ENCODE measurements around the gene SCFD2. TPM values are rescaled to one million over a fixed set of nuclear protein-coding genes. Genes with fewer than 3 reads are reported as not detected.
"Not testable (repeated sequence)": the region's sequence is repeated elsewhere in the genome, so short reads cannot be mapped to it uniquely, and the experiment has no call there.

SCFD2 gene
- total RNA-seq, 2 donors from 2014 or later: 20.3 to 27.4 TPM

- H3K9me3 ChIP-seq: no peaks in the 10 kb centered on the region
- no peaks in the 10 kb centered on the region for H3K27me3 ChIP-seq (replicated peaks; ENCODE audit: insufficient read depth)
- ATAC-seq (ENCODE audit: insufficient number of reproducible peaks, low FRiP score, low read depth) (no peak), DNase-seq (ENCODE audit: low spot score) (no peak)
- H3K4me1 ChIP-seq (ENCODE audit: control insufficient read depth in 1 of 2, low read depth in 2 of 2): peaks cover 34 to 47% of the 10 kb centered on the region in 2 donors
- H3K4me3 ChIP-seq: no peak overlapping the region
- TF ChIP-seq, protein P1, sequence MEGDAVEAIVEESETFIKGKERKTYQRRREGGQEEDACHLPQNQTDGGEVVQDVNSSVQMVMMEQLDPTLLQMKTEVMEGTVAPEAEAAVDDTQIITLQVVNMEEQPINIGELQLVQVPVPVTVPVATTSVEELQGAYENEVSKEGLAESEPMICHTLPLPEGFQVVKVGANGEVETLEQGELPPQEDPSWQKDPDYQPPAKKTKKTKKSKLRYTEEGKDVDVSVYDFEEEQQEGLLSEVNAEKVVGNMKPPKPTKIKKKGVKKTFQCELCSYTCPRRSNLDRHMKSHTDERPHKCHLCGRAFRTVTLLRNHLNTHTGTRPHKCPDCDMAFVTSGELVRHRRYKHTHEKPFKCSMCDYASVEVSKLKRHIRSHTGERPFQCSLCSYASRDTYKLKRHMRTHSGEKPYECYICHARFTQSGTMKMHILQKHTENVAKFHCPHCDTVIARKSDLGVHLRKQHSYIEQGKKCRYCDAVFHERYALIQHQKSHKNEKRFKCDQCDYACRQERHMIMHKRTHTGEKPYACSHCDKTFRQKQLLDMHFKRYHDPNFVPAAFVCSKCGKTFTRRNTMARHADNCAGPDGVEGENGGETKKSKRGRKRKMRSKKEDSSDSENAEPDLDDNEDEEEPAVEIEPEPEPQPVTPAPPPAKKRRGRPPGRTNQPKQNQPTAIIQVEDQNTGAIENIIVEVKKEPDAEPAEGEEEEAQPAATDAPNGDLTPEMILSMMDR (IDR thresholded peaks at IDR 0.05): no peak
- H3K36me3 ChIP-seq: no peaks in the 10 kb centered on the region
- H3K27ac ChIP-seq: no peak overlapping the region
These were observed 371.3 kb downstream of the SCFD2 start for GRCh38 chr4:52994567-52994966.

GRCh38 chr4:52993771-52994170, 372.1 kb downstream of the SCFD2 start:
- DNase-seq (ENCODE audit: low spot score) (no peak), ATAC-seq (ENCODE audit: insufficient number of reproducible peaks, low FRiP score, low read depth) (no peak)
- no peak overlapping the region for H3K4me3 ChIP-seq
- H3K4me1 ChIP-seq (ENCODE audit: control insufficient read depth in 1 of 2, low read depth in 2 of 2): peaks cover 34 to 47% of the 10 kb centered on the region in 2 donors
- H3K36me3 ChIP-seq: no peaks in the 10 kb centered on the region
- H3K9me3 ChIP-seq: no peaks in the 10 kb centered on the region
- TF ChIP-seq, protein P1 (IDR thresholded peaks at IDR 0.05): no peak
- no peaks in the 10 kb centered on the region for H3K27me3 ChIP-seq (replicated peaks; ENCODE audit: insufficient read depth)
- H3K27ac ChIP-seq: peak overlapping the region; percentile 16 to 35

DNA sequence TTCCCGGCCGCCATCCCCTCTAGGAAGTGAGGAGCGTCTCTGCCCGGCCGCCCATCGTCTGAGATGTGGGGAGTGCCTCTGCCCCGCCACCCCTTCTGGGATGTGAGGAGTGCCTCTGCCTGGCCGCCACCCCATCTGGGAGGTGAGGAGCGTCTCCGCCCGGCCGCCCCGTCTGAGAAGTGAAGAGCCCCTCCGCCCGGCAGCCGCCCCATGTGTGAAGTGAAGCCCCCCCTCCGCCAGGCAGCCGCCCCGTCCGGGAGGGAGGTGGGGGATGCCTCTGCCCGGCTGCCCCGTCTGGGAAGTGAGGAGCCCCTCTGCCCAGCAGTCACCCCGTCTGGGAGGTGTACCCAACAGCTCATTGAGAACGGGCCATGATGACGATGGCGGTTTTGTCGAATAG, 373.3 kb downstream of the SCFD2 start:
- ATAC-seq (ENCODE audit: insufficient number of reproducible peaks, low FRiP score, low read depth); H3K9me3 ChIP-seq; H3K36me3 ChIP-seq; H3K27me3 ChIP-seq (replicated peaks; ENCODE audit: insufficient read depth); H3K27ac ChIP-seq; DNase-seq (ENCODE audit: low spot score); H3K4me3 ChIP-seq: not testable (repeated sequence)
- peaks cover 30 to 37% of the 10 kb centered on the region in 2 donors for H3K4me1 ChIP-seq (ENCODE audit: control insufficient read depth in 1 of 2, low read depth in 2 of 2)

- no peak overlapping the region for H3K4me3 ChIP-seq
- TF ChIP-seq, protein P1 (IDR thresholded peaks at IDR 0.05): no peak
- H3K36me3 ChIP-seq: no peaks in the 10 kb centered on the region
- no peaks in the 10 kb centered on the region for H3K27me3 ChIP-seq (replicated peaks; ENCODE audit: insufficient read depth)
- H3K27ac ChIP-seq: no peak overlapping the region
- DNase-seq (ENCODE audit: low spot score): no peak
- H3K9me3 ChIP-seq: no peaks in the 10 kb centered on the region
- no peak for ATAC-seq (ENCODE audit: insufficient number of reproducible peaks, low FRiP score, low read depth)
- H3K4me1 ChIP-seq (ENCODE audit: control insufficient read depth in 1 of 2, low read depth in 2 of 2): peaks cover 19 to 27% of the 10 kb centered on the region in 2 donors
These were observed 374.4 kb downstream of the SCFD2 start for GRCh38 chr4:52991472-52991871.

DNA sequence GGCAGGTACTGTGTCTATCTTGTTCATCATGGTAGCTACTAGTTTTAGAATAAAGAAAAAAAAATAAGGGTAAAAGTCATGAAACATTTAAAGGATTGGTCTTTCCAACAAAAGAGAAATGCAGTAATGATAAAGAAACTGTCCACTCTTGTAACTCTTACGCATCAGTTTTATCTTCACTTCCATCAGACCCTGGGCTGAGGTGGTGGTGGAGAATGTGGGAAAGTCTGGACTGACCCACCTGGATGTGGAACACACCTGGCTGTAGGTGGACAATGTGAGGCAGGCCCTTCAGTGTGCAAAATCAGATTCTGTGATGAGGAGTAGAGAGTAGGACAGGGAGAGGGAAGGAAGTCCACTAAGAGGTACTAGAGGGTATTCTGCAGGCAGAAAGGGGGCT, 375.2 kb downstream of the SCFD2 start:
- Histone ChIP-seq H3K27me3 (replicated peaks; ENCODE audit: insufficient read depth) (no peaks in the 10 kb centered on the region), H3K9me3 (no peaks in the 10 kb centered on the region), H3K4me1 (ENCODE audit: control insufficient read depth in 1 of 2, low read depth in 2 of 2) (peaks cover 11 to 19% of the 10 kb centered on the region in 2 donors), H3K36me3 (no peaks in the 10 kb centered on the region), H3K4me3 (no peak overlapping the region), H3K27ac (no peak overlapping the region)
- TF ChIP-seq, protein P1 (IDR thresholded peaks at IDR 0.05): no peak
- DNase-seq (ENCODE audit: low spot score) (no peak), ATAC-seq (ENCODE audit: insufficient number of reproducible peaks, low FRiP score, low read depth) (no peak)

- no peak for DNase-seq (ENCODE audit: low spot score)
- TF ChIP-seq, protein P1 (IDR thresholded peaks at IDR 0.05): no peak
- H3K4me3 ChIP-seq: no peak overlapping the region
- no peaks in the 10 kb centered on the region for H3K27me3 ChIP-seq (replicated peaks; ENCODE audit: insufficient read depth)
- no peak overlapping the region for H3K27ac ChIP-seq
- peaks cover 8 to 13% of the 10 kb centered on the region in 2 donors for H3K4me1 ChIP-seq (ENCODE audit: control insufficient read depth in 1 of 2, low read depth in 2 of 2)
- no peaks in the 10 kb centered on the region for H3K36me3 ChIP-seq
- H3K9me3 ChIP-seq: no peaks in the 10 kb centered on the region
- ATAC-seq (ENCODE audit: insufficient number of reproducible peaks, low FRiP score, low read depth): no peak
These were observed 376.0 kb downstream of the SCFD2 start for GRCh38 chr4:52989865-52990264.
